Astrocyte (in vitro differentiated cells and primary cell): Measurements from ENCODE around the gene GLTPD2.

ENCODE experiments used
- EZH2 ChIP-seq: IDR thresholded peaks from 2 replicates; pipeline ENCODE4 v1.6.1; 2012; ENCODE audit warnings: mild to moderate bottlenecking, low read length, inconsistent platforms; ENCODE audit not compliant: insufficient read depth
- TF ChIP-seq, protein P1 (sequence below): IDR thresholded peaks from 2 replicates; pipeline ENCODE4 v1.5.1; 2011; ENCODE audit warnings: low read depth, mild to moderate bottlenecking, inconsistent platforms, low read length, moderate library complexity; ENCODE audit not compliant: insufficient read depth

DNA sequence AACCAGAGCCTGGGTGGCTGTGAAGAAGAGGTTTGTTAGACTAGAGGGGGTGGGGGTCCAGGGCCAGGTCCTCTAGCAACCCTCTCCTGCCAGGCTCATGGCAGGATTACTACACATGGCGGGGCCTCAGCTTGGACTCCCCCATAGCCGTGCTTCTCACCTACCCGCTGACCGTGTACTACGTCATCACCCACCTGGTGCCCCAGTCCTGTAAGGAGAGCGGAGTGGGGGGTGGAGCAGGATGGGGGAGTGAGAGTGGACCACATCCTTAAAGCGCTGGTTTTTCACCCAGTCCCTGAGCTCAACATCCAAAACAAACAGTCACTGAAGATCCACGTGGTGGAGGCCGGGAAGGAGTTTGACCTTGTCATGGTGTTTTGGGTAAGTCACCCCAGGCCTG is 44.9 kb upstream of the GLTPD2 start:
- TF ChIP-seq, protein P1, sequence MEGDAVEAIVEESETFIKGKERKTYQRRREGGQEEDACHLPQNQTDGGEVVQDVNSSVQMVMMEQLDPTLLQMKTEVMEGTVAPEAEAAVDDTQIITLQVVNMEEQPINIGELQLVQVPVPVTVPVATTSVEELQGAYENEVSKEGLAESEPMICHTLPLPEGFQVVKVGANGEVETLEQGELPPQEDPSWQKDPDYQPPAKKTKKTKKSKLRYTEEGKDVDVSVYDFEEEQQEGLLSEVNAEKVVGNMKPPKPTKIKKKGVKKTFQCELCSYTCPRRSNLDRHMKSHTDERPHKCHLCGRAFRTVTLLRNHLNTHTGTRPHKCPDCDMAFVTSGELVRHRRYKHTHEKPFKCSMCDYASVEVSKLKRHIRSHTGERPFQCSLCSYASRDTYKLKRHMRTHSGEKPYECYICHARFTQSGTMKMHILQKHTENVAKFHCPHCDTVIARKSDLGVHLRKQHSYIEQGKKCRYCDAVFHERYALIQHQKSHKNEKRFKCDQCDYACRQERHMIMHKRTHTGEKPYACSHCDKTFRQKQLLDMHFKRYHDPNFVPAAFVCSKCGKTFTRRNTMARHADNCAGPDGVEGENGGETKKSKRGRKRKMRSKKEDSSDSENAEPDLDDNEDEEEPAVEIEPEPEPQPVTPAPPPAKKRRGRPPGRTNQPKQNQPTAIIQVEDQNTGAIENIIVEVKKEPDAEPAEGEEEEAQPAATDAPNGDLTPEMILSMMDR, result no peak
- TF ChIP-seq EZH2, result no peak
